VCaP (cell line): ENCODE measurements around the gene PFDN2.
A peak's percentile ranks its signal among the peaks of the same experiment; 100 is the strongest.

Experiments
- H3K27ac ChIP-seq: fragments of 450-650 bp; 2 replicates; pipeline ENCODE4 v1.5.1; 2017
- TF ChIP-seq, protein P1 (sequence below): fragments of 450-650 bp; conservative IDR thresholded peaks from 2 replicates; pipeline ENCODE4 v1.5.1; 2017; ENCODE audit warnings: mild to moderate bottlenecking, moderate library complexity

The PFDN2 gene

DNA sequence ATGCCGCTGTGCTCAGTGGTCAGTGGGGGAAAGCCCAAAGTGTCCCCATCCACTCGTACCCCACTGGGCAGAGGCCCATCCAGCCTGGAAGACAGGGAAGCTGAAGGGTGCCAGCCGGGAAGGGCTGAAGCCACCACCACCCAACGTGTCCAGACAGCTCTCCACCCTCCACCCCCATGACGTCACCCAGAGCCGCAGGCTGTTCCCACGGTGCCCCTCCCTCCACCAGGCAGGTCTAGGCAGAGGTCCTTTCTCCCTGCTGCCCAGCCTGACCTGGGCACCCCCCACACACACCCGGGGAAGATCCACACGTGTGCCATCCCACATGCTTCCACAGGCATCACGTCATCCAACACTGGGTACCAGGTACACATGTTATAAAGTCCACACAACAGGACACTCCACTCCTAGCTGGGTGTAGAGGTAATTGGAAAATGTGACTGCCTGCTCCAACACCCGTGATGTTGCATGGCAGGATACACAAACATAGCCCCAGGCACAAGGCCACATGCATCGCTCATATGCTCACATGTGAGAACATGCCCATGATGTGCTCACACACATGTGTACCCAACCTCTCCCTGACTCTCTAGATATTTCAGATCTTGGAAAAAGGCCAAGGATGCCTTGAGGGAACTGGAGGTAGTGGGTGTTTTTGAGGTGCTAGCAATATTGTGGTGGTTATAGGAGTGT is 43.0 kb downstream of the PFDN2 start:
- H3K27ac ChIP-seq = no peak overlapping the region
- TF ChIP-seq, protein P1, sequence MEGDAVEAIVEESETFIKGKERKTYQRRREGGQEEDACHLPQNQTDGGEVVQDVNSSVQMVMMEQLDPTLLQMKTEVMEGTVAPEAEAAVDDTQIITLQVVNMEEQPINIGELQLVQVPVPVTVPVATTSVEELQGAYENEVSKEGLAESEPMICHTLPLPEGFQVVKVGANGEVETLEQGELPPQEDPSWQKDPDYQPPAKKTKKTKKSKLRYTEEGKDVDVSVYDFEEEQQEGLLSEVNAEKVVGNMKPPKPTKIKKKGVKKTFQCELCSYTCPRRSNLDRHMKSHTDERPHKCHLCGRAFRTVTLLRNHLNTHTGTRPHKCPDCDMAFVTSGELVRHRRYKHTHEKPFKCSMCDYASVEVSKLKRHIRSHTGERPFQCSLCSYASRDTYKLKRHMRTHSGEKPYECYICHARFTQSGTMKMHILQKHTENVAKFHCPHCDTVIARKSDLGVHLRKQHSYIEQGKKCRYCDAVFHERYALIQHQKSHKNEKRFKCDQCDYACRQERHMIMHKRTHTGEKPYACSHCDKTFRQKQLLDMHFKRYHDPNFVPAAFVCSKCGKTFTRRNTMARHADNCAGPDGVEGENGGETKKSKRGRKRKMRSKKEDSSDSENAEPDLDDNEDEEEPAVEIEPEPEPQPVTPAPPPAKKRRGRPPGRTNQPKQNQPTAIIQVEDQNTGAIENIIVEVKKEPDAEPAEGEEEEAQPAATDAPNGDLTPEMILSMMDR = no peak

DNA sequence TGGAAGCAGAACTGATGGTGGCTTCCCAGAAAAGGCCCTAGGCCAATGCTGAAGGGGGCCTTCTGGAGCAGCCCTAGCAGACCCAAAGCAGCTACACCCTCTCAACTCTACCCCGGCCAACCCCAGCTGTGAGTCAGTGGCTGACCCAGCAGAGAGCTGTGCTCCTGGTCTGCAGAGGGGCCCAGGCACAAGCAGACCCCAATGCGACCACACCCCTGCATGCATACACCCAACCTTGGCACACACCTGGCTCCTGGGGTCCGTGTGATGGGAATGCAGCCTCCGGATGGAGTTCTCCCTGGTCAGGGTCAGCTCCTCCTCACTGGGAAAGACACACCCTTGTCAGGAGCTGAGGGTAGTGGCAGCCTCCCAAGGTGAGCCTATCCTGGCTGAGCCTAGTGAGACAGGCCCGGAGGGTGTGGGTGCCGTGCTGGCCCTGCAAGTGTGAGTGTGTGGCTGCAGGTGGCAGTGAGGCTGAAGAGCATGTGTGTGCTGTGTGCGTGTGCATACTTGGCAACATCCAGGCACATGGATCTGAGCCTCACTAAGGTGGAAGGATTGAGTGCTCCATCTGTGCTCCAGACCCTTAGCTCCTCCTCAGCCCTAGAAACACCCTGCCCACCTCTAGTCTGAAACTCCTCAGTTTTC is 44.2 kb downstream of the PFDN2 start:
- TF ChIP-seq, protein P1 = no peak
- no peak overlapping the region for H3K27ac ChIP-seq

DNA sequence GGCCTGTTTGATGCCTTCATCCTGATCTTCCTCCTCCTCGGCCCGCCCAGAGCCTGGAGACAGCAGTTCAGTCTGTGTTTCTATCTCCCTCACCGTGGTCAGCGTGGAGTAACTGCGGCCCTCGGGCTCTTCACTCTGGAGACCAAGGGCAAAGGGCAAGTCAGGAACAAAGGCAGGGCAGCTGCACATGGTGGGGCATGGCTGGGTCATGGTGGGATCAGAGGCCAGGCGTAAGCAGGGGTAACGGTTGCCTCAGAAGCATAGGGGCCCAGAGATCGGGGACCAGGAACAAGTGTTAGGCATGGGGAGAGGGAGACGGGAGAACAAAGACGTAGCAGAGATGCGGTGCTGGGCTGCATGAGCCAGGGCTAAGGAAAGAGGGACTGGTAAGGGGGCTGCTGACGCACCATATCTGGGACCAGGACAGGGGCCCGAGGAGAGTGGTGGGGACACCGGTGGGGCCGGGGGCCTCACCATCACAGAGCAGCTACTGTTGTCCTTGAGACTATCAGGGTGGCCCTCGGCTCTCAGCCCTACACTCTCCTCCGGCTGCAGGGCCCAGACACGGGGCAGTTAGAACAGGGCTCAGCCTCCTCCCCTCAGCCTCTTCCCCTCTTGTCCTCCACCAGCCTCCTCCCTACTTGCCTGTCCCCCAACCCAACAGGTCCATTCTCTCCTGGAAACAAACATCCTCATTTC is 44.9 kb downstream of the PFDN2 start:
- H3K27ac ChIP-seq = no peak overlapping the region
- TF ChIP-seq, protein P1 = no peak

DNA sequence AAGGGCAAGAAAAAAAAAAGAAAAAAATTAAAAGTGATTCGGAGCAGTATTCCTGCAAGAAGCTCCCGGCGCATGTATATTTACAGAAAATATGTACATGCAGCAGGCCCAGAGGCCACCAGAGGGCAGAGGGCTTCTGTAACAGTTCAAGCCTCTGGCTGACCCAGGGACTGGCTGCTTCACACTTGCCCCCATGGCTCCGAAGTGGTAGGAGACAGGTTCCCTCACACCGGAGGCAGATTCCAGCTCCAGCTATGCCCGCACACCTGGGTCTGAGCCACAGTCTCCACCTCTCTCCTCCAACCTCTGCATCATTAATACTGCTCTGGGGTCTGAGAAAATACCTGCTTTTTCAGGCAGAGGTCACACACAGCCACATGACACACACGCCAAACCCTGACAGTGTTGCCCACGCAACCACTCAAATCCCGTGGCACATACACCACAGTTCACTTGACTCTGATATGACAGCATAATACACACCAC is 45.9 kb downstream of the PFDN2 start:
- TF ChIP-seq, protein P1 = peak; percentile 73
- H3K27ac ChIP-seq = no peak overlapping the region

DNA sequence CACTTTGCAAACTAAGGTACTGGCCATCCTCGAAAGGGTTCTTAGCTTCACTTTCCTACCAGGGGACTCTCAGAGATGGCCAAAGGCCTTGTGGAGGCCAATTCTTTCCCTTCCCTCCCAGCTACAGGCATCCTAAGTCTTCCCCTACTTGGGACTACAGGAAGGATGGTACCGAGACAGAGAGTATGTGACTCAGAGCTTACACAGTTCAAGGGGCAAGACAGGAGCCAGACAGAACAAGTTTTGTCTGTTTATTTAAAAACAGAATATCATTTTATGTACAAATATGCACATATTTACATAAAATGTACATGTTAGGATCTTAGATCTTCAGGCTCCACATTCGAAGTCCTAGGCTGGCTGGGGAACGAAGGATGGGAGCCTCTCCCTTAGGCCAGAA is 47.1 kb downstream of the PFDN2 start:
- no peak overlapping the region for H3K27ac ChIP-seq

DNA sequence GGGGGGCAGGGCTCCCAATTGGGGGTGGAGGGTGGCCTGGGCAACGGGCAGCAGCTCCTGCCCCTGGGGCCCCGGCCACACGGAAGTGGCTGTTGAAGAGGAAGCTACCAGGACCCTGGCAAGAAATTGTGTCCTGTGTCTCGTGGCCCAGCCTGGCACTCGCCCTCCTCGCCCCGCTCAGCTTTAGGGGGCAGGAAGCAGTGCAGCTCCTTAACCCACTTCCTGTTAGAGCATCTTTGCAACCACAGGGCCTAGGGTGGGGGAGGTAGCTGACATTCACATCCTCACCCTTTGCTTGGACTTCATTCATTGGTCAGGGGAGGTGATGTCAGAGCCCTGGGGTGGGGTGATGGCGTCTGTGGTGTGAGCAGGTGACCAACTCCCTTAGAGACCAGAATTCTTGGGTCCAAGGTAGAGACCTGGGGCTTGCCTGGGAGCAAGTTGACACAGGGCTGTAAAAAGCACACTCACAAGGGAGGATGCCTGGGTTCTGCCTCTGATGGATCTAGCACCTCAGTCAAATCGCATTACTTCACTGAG is 48.0 kb downstream of the PFDN2 start, which contains the start of gene ARHGAP30:
Gene ARHGAP30, minus strand, starts transcription at position 161 of the 540 bp plus-strand sequence. CDS start 267 bp downstream, outside the sequence.
- TF ChIP-seq, protein P1 = no peak
- H3K27ac ChIP-seq = no peak within 1 kb of the TSS

More for the DNA sequence above, 47.1 kb downstream of the PFDN2 start:
- TF ChIP-seq, protein P1 = no peak

DNA sequence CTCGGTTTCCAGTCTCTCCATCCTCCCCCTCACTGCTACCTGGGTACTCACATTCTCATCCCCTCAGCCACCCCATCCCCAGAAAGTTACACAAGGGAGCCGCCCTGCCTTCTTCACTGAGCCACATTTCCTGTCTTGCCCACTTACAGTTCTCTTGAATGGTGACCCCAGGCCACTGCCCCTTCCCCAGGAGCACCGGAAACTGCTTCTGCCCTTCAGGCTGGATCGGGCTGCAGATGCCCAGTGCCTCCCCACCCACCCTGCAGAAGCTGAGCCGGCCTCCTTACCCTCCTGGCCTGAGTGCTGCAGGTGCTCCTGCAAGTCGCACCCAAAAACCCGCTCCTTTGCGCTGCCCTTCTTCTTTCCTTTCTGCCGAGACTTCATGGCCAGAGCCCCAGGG is 48.6 kb downstream of the PFDN2 start:
- TF ChIP-seq, protein P1 = no peak
- H3K27ac ChIP-seq = no peak overlapping the region
